ENCODE results near the gene RSBN1.

DNA sequence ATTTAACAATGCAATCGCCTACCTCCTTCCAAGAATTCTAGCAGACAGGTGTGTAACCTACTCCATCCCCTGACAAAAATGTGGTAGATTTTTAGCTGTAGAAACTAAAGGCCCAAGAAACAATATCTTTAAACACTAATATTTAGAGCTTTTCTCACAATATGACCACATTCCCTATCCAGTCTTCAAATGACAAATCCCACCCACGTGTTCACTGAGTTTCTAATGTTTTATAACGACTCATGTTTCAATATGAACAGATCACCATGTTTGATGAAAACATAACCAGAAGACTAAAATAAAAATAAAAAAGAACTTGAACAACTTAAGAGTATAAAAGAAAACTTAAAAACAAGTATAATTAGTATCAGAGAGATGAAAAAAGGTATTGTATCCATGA lies 24.6 kb downstream of the RSBN1 start:
- no peak for TF ChIP-seq NFIC (IDR thresholded peaks at IDR 0.05; ENCODE audit: borderline replicate concordance)
- TF ChIP-seq RFX5 (IDR thresholded peaks at IDR 0.05; ENCODE audit: low read length): no peak
- no peak for TF ChIP-seq NRF1 (IDR thresholded peaks at IDR 0.05; ENCODE audit: low read depth, low read length)
- TF ChIP-seq, protein P1, sequence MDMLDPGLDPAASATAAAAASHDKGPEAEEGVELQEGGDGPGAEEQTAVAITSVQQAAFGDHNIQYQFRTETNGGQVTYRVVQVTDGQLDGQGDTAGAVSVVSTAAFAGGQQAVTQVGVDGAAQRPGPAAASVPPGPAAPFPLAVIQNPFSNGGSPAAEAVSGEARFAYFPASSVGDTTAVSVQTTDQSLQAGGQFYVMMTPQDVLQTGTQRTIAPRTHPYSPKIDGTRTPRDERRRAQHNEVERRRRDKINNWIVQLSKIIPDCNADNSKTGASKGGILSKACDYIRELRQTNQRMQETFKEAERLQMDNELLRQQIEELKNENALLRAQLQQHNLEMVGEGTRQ (IDR thresholded peaks at IDR 0.05; ENCODE audit: borderline replicate concordance, low read depth, low read length): no peak
- TF ChIP-seq, protein P2, sequence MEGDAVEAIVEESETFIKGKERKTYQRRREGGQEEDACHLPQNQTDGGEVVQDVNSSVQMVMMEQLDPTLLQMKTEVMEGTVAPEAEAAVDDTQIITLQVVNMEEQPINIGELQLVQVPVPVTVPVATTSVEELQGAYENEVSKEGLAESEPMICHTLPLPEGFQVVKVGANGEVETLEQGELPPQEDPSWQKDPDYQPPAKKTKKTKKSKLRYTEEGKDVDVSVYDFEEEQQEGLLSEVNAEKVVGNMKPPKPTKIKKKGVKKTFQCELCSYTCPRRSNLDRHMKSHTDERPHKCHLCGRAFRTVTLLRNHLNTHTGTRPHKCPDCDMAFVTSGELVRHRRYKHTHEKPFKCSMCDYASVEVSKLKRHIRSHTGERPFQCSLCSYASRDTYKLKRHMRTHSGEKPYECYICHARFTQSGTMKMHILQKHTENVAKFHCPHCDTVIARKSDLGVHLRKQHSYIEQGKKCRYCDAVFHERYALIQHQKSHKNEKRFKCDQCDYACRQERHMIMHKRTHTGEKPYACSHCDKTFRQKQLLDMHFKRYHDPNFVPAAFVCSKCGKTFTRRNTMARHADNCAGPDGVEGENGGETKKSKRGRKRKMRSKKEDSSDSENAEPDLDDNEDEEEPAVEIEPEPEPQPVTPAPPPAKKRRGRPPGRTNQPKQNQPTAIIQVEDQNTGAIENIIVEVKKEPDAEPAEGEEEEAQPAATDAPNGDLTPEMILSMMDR (IDR thresholded peaks at IDR 0.05): no peak
